T-cell (primary cell): Measurements from ENCODE around the gene GGT1. TPM values are rescaled to one million over a fixed set of nuclear protein-coding genes. Genes with fewer than 3 reads are reported as not detected.
A peak's percentile ranks its signal among the peaks of the same experiment; 100 is the strongest.

ENCODE experiments used
- ATAC-seq, 4 experiments: fragments of 200-7000 bp in 3 of 4; fragments of 150-1000 bp in 1 of 4; cut with Tn5 transposase; replicated peaks in 1 of 4; 1 replicate in 3 of 4; 2 replicates in 1 of 4; pipeline ENCODE4 v1.10.0; 2021; ENCODE audit warnings: moderate library complexity in 3 of 4, mild to moderate bottlenecking in 2 of 4, moderate number of reproducible peaks in 1 of 4
- CTCF ChIA-PET, 2 donors: fragments of 300-600 bp; sonication (Branson Sonifier 250); formaldehyde crosslinking; loops; one replicate each; lab custom pipeline; 2022; ENCODE audit warnings: antibody characterized with exemption in 2 of 2; lab: Charles Lee
- POLR2A ChIA-PET, 2 donors: fragments of 300-600 bp; sonication (Branson Sonifier 250); formaldehyde crosslinking; loops; one replicate each; lab custom pipeline; 2022; ENCODE audit warnings: antibody characterized with exemption in 2 of 2; lab: Charles Lee
- DNase-seq, 35 experiments: peaks; one replicate each; pipeline versions ENCODE4 v3.0.0 to v3.0.0-alpha.2; 2013 to 2023
- H3K27ac ChIP-seq: one replicate; pipeline ENCODE4 v1.5.1; 2013; ENCODE audit warnings: low read length
- H3K27me3 ChIP-seq, 2 experiments: replicated peaks in 1 of 2; 1 replicate in 1 of 2; 2 replicates in 1 of 2; pipeline versions ENCODE4 v1.6.1 to v1.7.0; 2013; ENCODE audit warnings: low read length in 1 of 2, mixed read lengths in 1 of 2; ENCODE audit not compliant: control insufficient read depth in 2 of 2, insufficient read depth in 2 of 2; ENCODE audit errors: extremely low read depth in 1 of 2
- H3K36me3 ChIP-seq, 2 donors: 1 replicate in 1 of 2; 2 replicates in 1 of 2; pipeline versions ENCODE4 v1.6.1 to v1.7.0; 2013; ENCODE audit warnings: low read length in 1 of 2; ENCODE audit not compliant: control insufficient read depth in 2 of 2, insufficient read depth in 1 of 2; ENCODE audit errors: extremely low read depth in 1 of 2
- H3K4me1 ChIP-seq, 2 experiments: 1 replicate in 1 of 2; 2 replicates in 1 of 2; pipeline versions ENCODE4 v1.6.1 to v1.7.0; 2013; ENCODE audit warnings: low read length in 2 of 2, mixed read lengths in 1 of 2; ENCODE audit not compliant: insufficient read depth in 2 of 2, control insufficient read depth in 1 of 2; ENCODE audit errors: extremely low read depth in 1 of 2
- H3K4me3 ChIP-seq, 2 donors: 1 replicate in 1 of 2; 2 replicates in 1 of 2; pipeline versions ENCODE4 v1.5.1 to v1.7.0; 2013; ENCODE audit warnings: mild to moderate bottlenecking in 2 of 2, low read length in 1 of 2, moderate library complexity in 1 of 2; ENCODE audit not compliant: control insufficient read depth in 1 of 2; ENCODE audit errors: extremely low read depth in 1 of 2
- H3K9me3 ChIP-seq: 2 replicates; pipeline ENCODE4 v1.7.0; 2013
- H3K27ac Mint-ChIP-seq, 2 donors: one replicate each; pipeline ENCODE4 v1.8.0; 2020 to 2021; ENCODE audit warnings: mild to moderate bottlenecking in 2 of 2, mixed read lengths in 2 of 2
- H3K27me3 Mint-ChIP-seq, 2 donors: one replicate each; pipeline ENCODE4 v1.8.0; 2021 to 2022; ENCODE audit warnings: mixed read lengths in 2 of 2
- H3K36me3 Mint-ChIP-seq: one replicate; pipeline ENCODE4 v1.8.0; 2021; ENCODE audit warnings: mixed read lengths
- H3K4me1 Mint-ChIP-seq, 3 donors: one replicate each; pipeline ENCODE4 v1.8.0; 2020 to 2022; ENCODE audit warnings: mixed read lengths in 3 of 3, mild to moderate bottlenecking in 1 of 3
- H3K4me3 Mint-ChIP-seq, 3 donors: one replicate each; pipeline ENCODE4 v1.8.0; 2020 to 2022; ENCODE audit warnings: mild to moderate bottlenecking in 3 of 3, mixed read lengths in 3 of 3, moderate library complexity in 3 of 3
- H3K9me3 Mint-ChIP-seq, 3 donors: one replicate each; pipeline ENCODE4 v1.8.0; 2020 to 2022; ENCODE audit warnings: mixed read lengths in 3 of 3
- WGBS: methylation state at CpG from one replicate; pipeline ENCODE4 v1.1.5; 2013; ENCODE audit warnings: missing lambda C conversion rate; ENCODE audit not compliant: insufficient coverage; 5-methylcytosine and 5-hydroxymethylcytosine counted together
- total RNA-seq, 35 experiments: library from RNA in 6 of 35; stranded (reverse) in 6 of 35; fragments of 120-200 nt in 1 of 35; gene quantifications; one replicate each; pipeline versions ENCODE4 v1.2.1 to v1.2.4 and lab custom pipeline; 2013 to 2026

Gene GGT1
- total RNA-seq, 5 donors from 2014 or later (not counting 1 experiment from before 2014, with no cell fraction given), result 11.8 to 30.6 (median 19.8) TPM

DNA sequence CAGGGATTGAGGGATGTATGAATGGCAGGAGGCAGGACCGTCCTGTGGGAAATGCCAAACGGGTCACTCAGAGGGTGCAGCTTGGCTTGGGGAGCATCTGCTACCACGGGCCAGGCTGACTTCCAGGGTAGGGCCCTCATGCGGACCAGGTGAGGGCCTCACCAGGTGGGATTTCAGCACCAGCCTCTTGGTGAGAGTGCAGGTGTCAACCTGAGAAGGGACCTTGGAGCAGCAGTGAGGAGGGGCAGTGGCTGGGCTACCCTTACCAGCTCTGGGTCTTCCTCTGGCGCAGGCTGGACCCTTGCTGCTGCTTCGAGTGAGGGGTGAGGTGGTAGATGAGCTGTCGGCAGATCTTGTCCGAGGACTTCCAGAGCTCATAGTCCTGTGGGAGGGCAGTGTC is 15.0 kb upstream of the GGT1 start:
- no peaks in the 10 kb centered on the region for H3K36me3 ChIP-seq
- ChIA-PET POLR2A (no interaction called here), CTCF (no interaction called here)
- H3K27me3 ChIP-seq, result peaks cover 0 to 23% of the 10 kb centered on the region in 2 experiments
- Mint-ChIP-seq H3K4me3 (no peak overlapping the region), H3K27ac (no peak overlapping the region), H3K27me3 (peaks cover 0 to 4% of the 10 kb centered on the region in 2 donors), H3K4me1 (peaks cover 6% of the 10 kb centered on the region in 3 donors), H3K36me3 (peaks cover 3% of the 10 kb centered on the region), H3K9me3 (no peaks in the 10 kb centered on the region)
- no peaks in the 10 kb centered on the region for H3K9me3 ChIP-seq
- H3K4me3 ChIP-seq, result no peak overlapping the region
- H3K4me1 ChIP-seq, result peaks cover 0 to 7% of the 10 kb centered on the region in 2 experiments
- DNase-seq (no peak), ATAC-seq (no peak)
- H3K27ac ChIP-seq, result no peak overlapping the region
- WGBS, result 90% methylated on average over 5 of the region's 8 CpGs

DNA sequence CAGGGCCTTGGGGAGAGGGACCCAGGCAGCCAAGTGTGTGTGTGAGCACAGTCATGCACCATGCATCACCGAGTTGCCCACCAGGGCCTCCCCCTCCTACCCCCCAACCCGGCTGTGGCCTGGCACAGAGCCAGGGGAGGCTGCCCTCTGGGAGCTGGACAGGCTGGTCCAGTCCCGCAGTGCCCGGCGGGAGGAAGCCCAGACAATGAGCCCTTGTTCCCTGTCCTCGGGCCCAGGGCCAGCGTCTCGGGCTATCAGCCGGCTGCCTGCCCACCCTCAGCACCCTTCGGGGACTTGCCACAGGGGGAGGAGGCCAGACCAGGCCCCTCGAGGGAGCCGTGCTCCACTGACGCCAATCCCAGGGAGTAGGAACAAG is 14.6 kb upstream of the GGT1 start:
- H3K27ac Mint-ChIP-seq, result no peak overlapping the region

DNA sequence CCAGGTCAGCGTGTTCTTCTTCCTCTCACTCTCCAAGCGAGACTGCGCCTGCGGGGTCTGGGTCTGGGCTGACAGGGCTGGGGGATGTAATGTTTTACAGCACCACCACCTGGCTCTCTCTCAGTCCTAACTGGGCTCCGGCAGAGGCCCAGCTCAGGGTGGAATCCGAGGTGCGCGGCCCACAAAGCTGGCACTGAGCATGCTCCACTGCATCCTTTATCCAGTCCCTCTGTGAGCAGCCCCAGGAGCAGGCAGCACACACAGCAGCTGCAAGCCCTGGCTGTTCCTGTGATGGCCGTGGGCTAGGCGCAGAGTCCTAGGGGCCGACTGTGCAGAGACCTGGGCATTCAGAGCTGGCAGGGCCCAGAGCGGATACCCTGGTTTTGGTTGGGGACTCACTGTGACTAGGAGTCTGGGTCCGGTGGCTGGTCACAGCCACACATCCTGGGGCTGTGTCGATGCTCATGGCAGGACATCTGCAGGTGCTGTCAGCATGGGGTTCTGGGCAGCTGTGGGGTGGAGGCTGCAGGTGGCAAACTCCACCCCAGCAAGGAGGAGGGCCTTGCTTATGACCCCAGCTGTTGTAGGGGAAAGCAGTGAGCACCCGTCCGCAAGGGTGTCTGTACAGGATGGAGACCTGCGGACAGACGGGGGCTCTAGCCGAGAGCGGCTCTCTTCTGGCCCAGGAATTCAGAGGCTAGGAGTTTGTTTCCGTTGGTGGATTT is 14.1 kb upstream of the GGT1 start:
- no peak overlapping the region for H3K27ac Mint-ChIP-seq
- 91% methylated on average over 20 of the region's 21 CpGs for WGBS
- ATAC-seq, result no peak
- Histone ChIP-seq H3K9me3 (no peaks in the 10 kb centered on the region), H3K36me3 (no peaks in the 10 kb centered on the region), H3K27me3 (peaks cover 0 to 32% of the 10 kb centered on the region in 2 experiments), H3K27ac (no peak overlapping the region), H3K4me1 (peaks cover 0 to 11% of the 10 kb centered on the region in 2 experiments), H3K4me3 (no peak overlapping the region)
- H3K9me3 Mint-ChIP-seq, result no peaks in the 10 kb centered on the region
- H3K27me3 Mint-ChIP-seq, result peaks cover 0 to 7% of the 10 kb centered on the region in 2 donors
- ChIA-PET POLR2A (no interaction called here), CTCF (no interaction called here)
- no peak for DNase-seq
- peaks cover 6% of the 10 kb centered on the region in 3 donors for H3K4me1 Mint-ChIP-seq
- H3K4me3 Mint-ChIP-seq, result no peak overlapping the region
- peaks cover 3% of the 10 kb centered on the region for H3K36me3 Mint-ChIP-seq

More for the DNA sequence above, 14.6 kb upstream of the GGT1 start:
- ChIA-PET POLR2A (no interaction called here), CTCF (no interaction called here)
- Histone ChIP-seq H3K4me3 (no peak overlapping the region), H3K9me3 (no peaks in the 10 kb centered on the region), H3K4me1 (peaks cover 0 to 11% of the 10 kb centered on the region in 2 experiments), H3K36me3 (no peaks in the 10 kb centered on the region), H3K27ac (no peak overlapping the region), H3K27me3 (peaks cover 0 to 27% of the 10 kb centered on the region in 2 experiments)
- Mint-ChIP-seq H3K27me3 (peaks cover 0 to 5% of the 10 kb centered on the region in 2 donors), H3K4me1 (peaks cover 6% of the 10 kb centered on the region in 3 donors), H3K4me3 (no peak overlapping the region), H3K36me3 (peaks cover 3% of the 10 kb centered on the region), H3K9me3 (no peaks in the 10 kb centered on the region)
- DNase-seq, result no peak
- 93% methylated on average over 8 of the region's 13 CpGs for WGBS
- no peak for ATAC-seq

DNA sequence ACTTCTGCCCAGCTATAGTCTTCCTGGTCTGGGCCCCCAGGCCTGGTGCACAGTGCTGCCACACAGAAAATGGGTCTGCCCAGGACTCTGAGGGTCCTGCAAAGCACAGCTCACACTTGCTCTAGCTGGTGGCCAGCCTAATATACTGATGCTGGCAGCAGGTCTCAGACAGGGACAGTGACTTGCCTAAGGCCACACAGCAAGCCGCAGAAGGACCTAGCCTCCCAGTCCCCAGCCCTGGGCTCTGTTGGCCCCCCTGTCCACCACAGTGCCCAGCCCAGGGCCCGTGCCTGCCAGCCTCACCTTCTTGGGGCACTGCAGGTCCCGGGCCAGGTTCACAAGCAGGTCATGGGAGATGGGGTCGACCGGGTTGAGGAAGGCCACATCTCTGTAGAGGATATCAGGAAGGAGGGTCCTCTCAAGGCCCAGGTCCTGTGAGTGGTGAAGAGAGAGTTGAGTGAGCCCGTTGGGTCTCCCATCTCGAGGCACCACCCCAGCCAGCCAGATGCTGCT is 13.4 kb upstream of the GGT1 start:
- H3K9me3 ChIP-seq, result no peaks in the 10 kb centered on the region
- H3K27me3 ChIP-seq, result peaks cover 0 to 37% of the 10 kb centered on the region in 2 experiments
- ATAC-seq (no peak), DNase-seq (no peak)
- 79% methylated on average over 3 of the region's 7 CpGs for WGBS
- no peaks in the 10 kb centered on the region for H3K36me3 ChIP-seq
- H3K9me3 Mint-ChIP-seq, result no peaks in the 10 kb centered on the region
- POLR2A ChIA-PET, result no interaction called here
- CTCF ChIA-PET, result no interaction called here
- H3K27me3 Mint-ChIP-seq, result peaks cover 0 to 7% of the 10 kb centered on the region in 2 donors
- H3K27ac ChIP-seq, result no peak overlapping the region
- H3K4me3 Mint-ChIP-seq, result no peak overlapping the region
- H3K36me3 Mint-ChIP-seq, result peaks cover 3% of the 10 kb centered on the region
- H3K4me1 ChIP-seq, result peaks cover 0 to 11% of the 10 kb centered on the region in 2 experiments
- no peak overlapping the region for H3K27ac Mint-ChIP-seq
- H3K4me1 Mint-ChIP-seq, result peaks cover 6% of the 10 kb centered on the region in 3 donors
- no peak overlapping the region for H3K4me3 ChIP-seq

DNA sequence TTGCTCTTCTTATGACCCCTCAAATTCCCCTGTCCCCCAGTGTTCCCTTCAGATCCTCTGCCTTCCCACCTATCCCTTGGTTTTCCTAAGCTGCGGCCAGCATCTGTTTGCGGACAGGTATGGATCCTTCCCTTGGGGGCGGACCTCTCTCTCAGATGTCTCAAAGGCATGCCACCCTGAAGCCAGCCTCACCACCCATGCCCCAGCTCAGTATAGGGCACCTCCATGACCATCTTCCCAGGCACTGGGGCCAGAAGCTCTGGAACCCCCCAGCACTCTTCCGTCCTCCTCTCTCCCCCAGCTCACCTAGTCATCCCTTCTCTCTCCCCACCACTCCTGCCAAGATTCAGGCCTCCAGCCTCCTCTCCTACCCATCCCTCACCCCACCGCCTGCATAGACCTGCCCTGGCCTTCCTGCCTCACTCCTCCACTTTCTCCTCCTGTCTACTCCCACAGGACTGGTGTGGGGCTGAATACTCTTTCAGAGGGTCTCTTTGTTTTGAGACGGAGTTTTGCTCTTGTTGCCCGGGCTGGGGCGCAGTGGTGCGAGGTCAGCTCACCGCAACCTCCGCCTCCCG is 12.3 kb upstream of the GGT1 start:
- 96% methylated on average over 11 of the region's 12 CpGs for WGBS
- Histone ChIP-seq H3K9me3 (no peaks in the 10 kb centered on the region), H3K4me1 (peaks cover 0 to 11% of the 10 kb centered on the region in 2 experiments), H3K27me3 (peaks cover 0 to 38% of the 10 kb centered on the region in 2 experiments), H3K27ac (no peak overlapping the region), H3K36me3 (no peaks in the 10 kb centered on the region), H3K4me3 (no peak overlapping the region)
- CTCF ChIA-PET, result no interaction called here
- POLR2A ChIA-PET, result no interaction called here
- no peaks in the 10 kb centered on the region for H3K9me3 Mint-ChIP-seq
- DNase-seq (no peak), ATAC-seq (no peak)
- no peak overlapping the region for H3K4me3 Mint-ChIP-seq
- peaks cover 3% of the 10 kb centered on the region for H3K36me3 Mint-ChIP-seq
- H3K27me3 Mint-ChIP-seq, result peaks cover 0 to 7% of the 10 kb centered on the region in 2 donors
- no peak overlapping the region for H3K27ac Mint-ChIP-seq
- H3K4me1 Mint-ChIP-seq, result peaks cover 6% of the 10 kb centered on the region in 3 donors

DNA sequence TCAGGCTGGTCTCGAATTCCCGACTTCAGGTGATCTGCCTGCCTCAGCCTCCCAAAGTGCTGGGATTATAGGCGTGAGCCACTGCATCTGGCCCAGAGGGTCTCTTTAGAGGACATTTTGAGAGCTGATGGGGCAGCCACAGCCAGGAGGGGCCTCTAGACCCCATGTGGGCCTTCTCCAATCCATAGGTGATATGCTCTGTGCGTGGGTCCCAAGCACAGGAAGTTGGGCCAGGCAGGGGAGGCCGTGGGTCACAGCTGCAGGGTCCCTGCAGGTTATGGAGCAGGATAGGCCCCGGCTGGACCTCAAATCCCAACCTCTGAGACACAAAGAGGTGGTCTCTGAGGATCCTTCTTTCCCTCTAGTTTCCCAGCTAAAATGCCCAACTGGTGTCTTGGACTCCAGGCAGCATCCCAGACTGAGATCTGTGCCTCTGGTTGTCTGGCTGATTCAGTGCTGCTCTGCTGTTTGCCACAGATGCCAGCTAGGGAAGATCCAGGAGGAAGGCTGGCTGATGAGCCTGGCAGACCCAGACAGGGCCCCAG is 11.6 kb upstream of the GGT1 start:
- Histone ChIP-seq H3K27ac (no peak overlapping the region), H3K36me3 (no peaks in the 10 kb centered on the region), H3K27me3 (peaks cover 0 to 38% of the 10 kb centered on the region in 2 experiments), H3K9me3 (no peaks in the 10 kb centered on the region), H3K4me1 (peaks cover 0 to 11% of the 10 kb centered on the region in 2 experiments), H3K4me3 (no peak overlapping the region)
- ChIA-PET CTCF (no interaction called here), POLR2A (no interaction called here)
- Mint-ChIP-seq H3K27ac (no peak overlapping the region), H3K36me3 (peaks cover 3% of the 10 kb centered on the region), H3K4me1 (peaks cover 6% of the 10 kb centered on the region in 3 donors), H3K9me3 (no peaks in the 10 kb centered on the region), H3K4me3 (peak overlapping the region in 1 of 3 donors; percentile 13), H3K27me3 (peaks cover 0 to 7% of the 10 kb centered on the region in 2 donors)
- DNase-seq (no peak), ATAC-seq (no peak)
- WGBS, result 87% methylated on average over 6 of the region's 6 CpGs
